OCI-LY1 (cell line): ENCODE measurements around the gene IRS2.

Experiments used
- H2AFZ ChIP-seq: fragments of 200-600 bp; sonication (generic), shearing (Covaris generic); 2 replicates; pipeline ENCODE4 v1.6.0; 2014; ENCODE audit warnings: antibody characterized with exemption, mild to moderate bottlenecking, low read length
- H3F3A ChIP-seq: fragments of 200-600 bp; sonication (generic), shearing (Covaris generic); 2 replicates; pipeline ENCODE4 v1.6.0; 2014; ENCODE audit warnings: mild to moderate bottlenecking, antibody characterized with exemption, low read length, moderate library complexity; ENCODE audit not compliant: insufficient read depth
- H3K27ac ChIP-seq: fragments of 200-600 bp; sonication (generic); 2 replicates; pipeline ENCODE4 v1.5.1; 2014; ENCODE audit warnings: low read length, mixed run types, mild to moderate bottlenecking, low read depth; ENCODE audit not compliant: poor library complexity, severe bottlenecking
- H3K27me3 ChIP-seq: fragments of 200-600 bp; sonication (generic); 2 replicates; pipeline ENCODE4 v1.6.0; 2014; ENCODE audit warnings: antibody characterized with exemption, mild to moderate bottlenecking, low read length, moderate library complexity; ENCODE audit not compliant: insufficient read depth
- H3K36me3 ChIP-seq: fragments of 200-600 bp; sonication (generic); 2 replicates; pipeline ENCODE4 v1.6.1; 2014; ENCODE audit warnings: mild to moderate bottlenecking, antibody characterized with exemption, low read length, moderate library complexity, mixed read lengths; ENCODE audit not compliant: insufficient read depth
- H3K4me1 ChIP-seq: fragments of 200-600 bp; sonication (generic); 2 replicates; pipeline ENCODE4 v1.5.1; 2014; ENCODE audit warnings: mild to moderate bottlenecking, low read length, moderate library complexity; ENCODE audit not compliant: insufficient read depth, severe bottlenecking
- H3K4me2 ChIP-seq: fragments of 200-600 bp; sonication (generic), shearing (Covaris generic); 2 replicates; pipeline ENCODE4 v1.6.1; 2014; ENCODE audit warnings: low read length
- H3K4me3 ChIP-seq: fragments of 200-600 bp; sonication (generic); 2 replicates; pipeline ENCODE4 v1.5.1; 2014; ENCODE audit warnings: low read length, low read depth, mild to moderate bottlenecking, mixed read lengths; ENCODE audit not compliant: poor library complexity, severe bottlenecking
- H3K79me2 ChIP-seq: fragments of 200-600 bp; shearing (Covaris generic); 2 replicates; pipeline ENCODE4 v1.6.1; 2016; ENCODE audit warnings: mixed run types, low read length, mixed read lengths; ENCODE audit not compliant: insufficient read depth
- H3K9ac ChIP-seq: fragments of 200-600 bp; sonication (generic), shearing (Covaris generic); 2 replicates; pipeline ENCODE4 v1.6.1; 2014; ENCODE audit warnings: mild to moderate bottlenecking, low read length, mixed read lengths
- H3K9me2 ChIP-seq: fragments of 200-600 bp; sonication (generic), shearing (Covaris generic); 2 replicates; pipeline ENCODE4 v1.6.1; 2014; ENCODE audit warnings: low read depth, mild to moderate bottlenecking, low read length, mixed read lengths
- H3K9me3 ChIP-seq: fragments of 200-600 bp; shearing (Covaris generic); 2 replicates; pipeline ENCODE4 v1.6.1; 2014; ENCODE audit warnings: low read length, mixed read lengths
- H4K20me1 ChIP-seq: fragments of 200-600 bp; sonication (generic), shearing (Covaris generic); 2 replicates; pipeline ENCODE4 v1.6.0; 2016; ENCODE audit warnings: mild to moderate bottlenecking, low read length; ENCODE audit not compliant: insufficient read depth
- CTCF ChIP-seq: fragments of 200-600 bp; sonication (generic), shearing (Covaris generic); IDR thresholded peaks from 2 replicates; pipeline ENCODE4 v1.5.1; 2017; ENCODE audit warnings: mild to moderate bottlenecking, antibody characterized with exemption, low read length, moderate library complexity, mixed read lengths
- EZH2 ChIP-seq: fragments of 200-600 bp; sonication (generic), shearing (Covaris generic); IDR thresholded peaks from 2 replicates; pipeline ENCODE4 v1.8.0; 2017; ENCODE audit warnings: borderline replicate concordance, mixed run types, mild to moderate bottlenecking, antibody characterized with exemption, low read length, moderate library complexity, mixed read lengths

Gene IRS2

DNA sequence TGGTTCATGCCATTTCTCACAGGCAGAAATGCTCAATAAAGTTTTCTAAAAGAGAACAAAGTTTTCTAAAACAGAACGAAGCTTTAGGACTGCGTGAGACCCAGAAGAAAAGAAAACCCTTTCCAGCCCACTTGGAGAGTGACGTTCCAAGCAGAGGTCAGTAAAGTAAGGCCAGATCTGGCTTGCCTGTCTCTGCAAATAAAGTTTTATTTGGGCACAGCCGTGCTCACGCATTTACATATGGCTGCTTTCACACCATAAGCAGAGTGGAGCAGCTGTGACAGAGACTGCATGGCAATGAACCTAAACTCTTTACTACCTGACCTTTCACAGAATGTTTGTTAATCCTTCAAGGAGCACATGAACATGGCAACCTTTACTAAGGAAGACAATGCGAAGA, 23.6 kb downstream of the IRS2 start:
- Histone ChIP-seq H3K9ac (no peak overlapping the region), H3K4me3 (no peak overlapping the region), H3K36me3 (no peaks in the 10 kb centered on the region), H3K27me3 (peaks cover 3% of the 10 kb centered on the region; the same call in 1 of the 2 replicates), H3K27ac (no peak overlapping the region), H4K20me1 (no peaks in the 10 kb centered on the region), H3K9me3 (no peaks in the 10 kb centered on the region), H3K4me1 (no peaks in the 10 kb centered on the region), H3K9me2 (no peaks in the 10 kb centered on the region), H3K79me2 (no peaks in the 10 kb centered on the region), H2AFZ (no peak overlapping the region), H3F3A (no peaks in the 10 kb centered on the region), H3K4me2 (no peak overlapping the region)
- no peak for TF ChIP-seq EZH2
- no peak for TF ChIP-seq CTCF

- peaks cover 3% of the 10 kb centered on the region; the same call in 1 of the 2 replicates for H3K27me3 ChIP-seq
- TF ChIP-seq EZH2 (no peak), CTCF (no peak)
- no peak overlapping the region for H2AFZ ChIP-seq
- no peak overlapping the region for H3K4me2 ChIP-seq
- H3F3A ChIP-seq, result no peaks in the 10 kb centered on the region
- no peaks in the 10 kb centered on the region for H4K20me1 ChIP-seq
- no peaks in the 10 kb centered on the region for H3K9me2 ChIP-seq
- no peak overlapping the region for H3K4me3 ChIP-seq
- H3K27ac ChIP-seq, result no peak overlapping the region
- H3K4me1 ChIP-seq, result no peaks in the 10 kb centered on the region
- H3K9me3 ChIP-seq, result no peaks in the 10 kb centered on the region
- no peaks in the 10 kb centered on the region for H3K79me2 ChIP-seq
- H3K9ac ChIP-seq, result no peak overlapping the region
- H3K36me3 ChIP-seq, result no peaks in the 10 kb centered on the region
These were observed 24.7 kb downstream of the IRS2 start for GRCh38 chr13:109761695-109762094.

GRCh38 chr13:109760951-109761350, 25.4 kb downstream of the IRS2 start:
- H4K20me1 ChIP-seq, result no peaks in the 10 kb centered on the region
- no peaks in the 10 kb centered on the region for H3K4me1 ChIP-seq
- H3K27me3 ChIP-seq, result peaks cover 3% of the 10 kb centered on the region; the same call in 1 of the 2 replicates
- TF ChIP-seq EZH2, result no peak
- no peak for TF ChIP-seq CTCF
- no peak overlapping the region for H3K27ac ChIP-seq
- H3K9me3 ChIP-seq, result no peaks in the 10 kb centered on the region
- no peak overlapping the region for H3K4me2 ChIP-seq
- H3F3A ChIP-seq, result no peaks in the 10 kb centered on the region
- no peaks in the 10 kb centered on the region for H3K9me2 ChIP-seq
- H2AFZ ChIP-seq, result no peak overlapping the region
- no peaks in the 10 kb centered on the region for H3K79me2 ChIP-seq
- H3K9ac ChIP-seq, result no peak overlapping the region
- no peaks in the 10 kb centered on the region for H3K36me3 ChIP-seq
- no peak overlapping the region for H3K4me3 ChIP-seq
